GM21367 (cell line): Measurements from ENCODE around the gene SERPINA3.
"Not testable (repeated sequence)": the region's sequence is repeated elsewhere in the genome, so short reads cannot be mapped to it uniquely, and the experiment has no call there.

Source experiments
- ATAC-seq: cut with Tn5 transposase; IDR thresholded peaks from one replicate; pipeline ENCODE4 v1.9.1; 2021; ENCODE audit not compliant: unreplicated experiment

Gene SERPINA3

GRCh38 chr14:94612174-94612573, at the start of gene SERPINA3:
Gene SERPINA3, plus strand, starts transcription at chr14:94612391. Its CDS starts 2,051 bp downstream, at chr14:94614442.
- ATAC-seq: no peak

GRCh38 chr14:94562941-94563883, 49.0 kb upstream of the SERPINA3 start:
- no peak for ATAC-seq

- no peak for ATAC-seq
Measured at GRCh38 chr14:94564381-94564780, 47.8 kb upstream of the SERPINA3 start.

- no peak for ATAC-seq
Measured at GRCh38 chr14:94568186-94568585, 44.0 kb upstream of the SERPINA3 start.

- ATAC-seq: no peak
Measured at GRCh38 chr14:94569381-94570001, 42.7 kb upstream of the SERPINA3 start.

GRCh38 chr14:94570002-94570400, 42.2 kb upstream of the SERPINA3 start:
- no peak for ATAC-seq

- ATAC-seq: no peak
Measured at GRCh38 chr14:94570440-94570839, 41.8 kb upstream of the SERPINA3 start.

- ATAC-seq: no peak
Measured at GRCh38 chr14:94571395-94571794, 40.8 kb upstream of the SERPINA3 start.

GRCh38 chr14:94571950-94572349, 40.2 kb upstream of the SERPINA3 start:
- no peak for ATAC-seq

- ATAC-seq: no peak
Measured at GRCh38 chr14:94572637-94573303, 39.4 kb upstream of the SERPINA3 start.

GRCh38 chr14:94573475-94574277, 38.5 kb upstream of the SERPINA3 start:
- ATAC-seq: no peak

- ATAC-seq: no peak
Measured at GRCh38 chr14:94574336-94574735, 37.9 kb upstream of the SERPINA3 start.

GRCh38 chr14:94575730-94576585, 36.2 kb upstream of the SERPINA3 start:
- no peak for ATAC-seq

GRCh38 chr14:94577472-94577871, 34.7 kb upstream of the SERPINA3 start:
- not testable (repeated sequence) for ATAC-seq

GRCh38 chr14:94578712-94579111, 33.5 kb upstream of the SERPINA3 start:
- ATAC-seq: no peak

- no peak for ATAC-seq
Measured at GRCh38 chr14:94581127-94581999, 30.8 kb upstream of the SERPINA3 start, which contains the start of gene SERPINA5. Gene SERPINA5, plus strand, starts transcription at chr14:94581426. Its CDS starts 5,937 bp downstream, at chr14:94587363.

GRCh38 chr14:94582199-94582750, 29.9 kb upstream of the SERPINA3 start:
- no peak for ATAC-seq

- no peak for ATAC-seq
Measured at GRCh38 chr14:94582851-94583250, 29.3 kb upstream of the SERPINA3 start.
